Globus pallidus (tissue), 1 donor: ENCODE results near the gene TREML4.

Experiments used
- DNase-seq: peaks from one replicate; pipeline ENCODE4 v3.0.0-alpha.2; 2015; ENCODE audit warnings: low spot score

TREML4 gene

GRCh38 chr6:41288030-41288753 is 60.0 kb downstream of the TREML4 start:
- DNase-seq: no peak
